Stimulated activated CD4-positive, alpha-beta T cell treated with anti-CD3 and anti-CD28 coated beads, Interleukin-15, amount 100 ng/mL, for 24 hours (primary cell): ENCODE results near the gene ZNF469.

Experiments
- DNase-seq: peaks from one replicate; pipeline ENCODE4 v3.0.0-alpha.2; 2020

ZNF469 gene

DNA sequence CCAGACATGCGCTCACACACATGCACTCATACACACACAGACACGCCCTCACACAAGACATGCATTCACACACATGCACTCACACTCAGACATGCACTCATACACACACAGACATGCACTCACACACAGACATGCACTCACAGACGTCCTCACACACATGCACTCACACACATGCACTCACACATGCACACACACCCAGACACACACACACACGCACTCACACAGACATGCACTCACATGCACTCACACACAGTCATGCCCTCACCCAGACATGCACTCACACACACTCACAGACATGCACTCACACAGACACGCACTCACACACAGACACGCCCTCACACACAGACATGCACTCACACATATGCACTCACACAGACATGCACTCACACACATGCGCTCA, 2.1 kb upstream of the ZNF469 start:
- no peak for DNase-seq

DNA sequence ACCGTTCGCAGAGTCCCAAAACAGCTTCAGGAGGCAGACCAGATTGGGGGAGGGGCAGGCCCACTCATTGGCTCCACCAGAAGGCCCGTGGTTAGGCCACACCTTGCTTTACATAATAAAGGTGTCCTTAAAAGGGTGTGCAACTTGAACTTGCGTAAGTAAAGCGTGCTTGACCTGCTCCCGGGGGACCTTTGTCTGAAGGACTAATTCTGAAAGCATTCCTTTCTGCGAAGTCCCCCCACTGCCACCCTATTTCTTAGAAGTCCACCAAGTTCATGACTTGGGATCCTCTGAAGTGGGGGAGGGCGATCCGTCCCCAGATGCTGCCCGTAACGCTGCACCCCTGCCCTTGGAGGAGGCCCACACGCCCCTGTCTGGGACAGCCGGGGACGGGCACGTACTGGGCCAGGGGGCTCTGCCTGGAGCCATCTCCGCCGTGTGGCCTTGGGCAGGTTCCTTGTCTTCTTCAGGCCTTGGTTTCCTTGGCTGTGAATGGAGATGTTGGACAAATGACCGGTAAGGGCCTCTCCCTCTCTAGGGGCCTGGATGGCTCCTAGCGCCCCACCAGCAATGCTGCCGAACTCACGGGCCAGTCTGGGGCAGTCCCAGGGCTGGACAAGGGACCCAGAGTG, 823 bp upstream of the ZNF469 start:
- DNase-seq = no peak

DNA sequence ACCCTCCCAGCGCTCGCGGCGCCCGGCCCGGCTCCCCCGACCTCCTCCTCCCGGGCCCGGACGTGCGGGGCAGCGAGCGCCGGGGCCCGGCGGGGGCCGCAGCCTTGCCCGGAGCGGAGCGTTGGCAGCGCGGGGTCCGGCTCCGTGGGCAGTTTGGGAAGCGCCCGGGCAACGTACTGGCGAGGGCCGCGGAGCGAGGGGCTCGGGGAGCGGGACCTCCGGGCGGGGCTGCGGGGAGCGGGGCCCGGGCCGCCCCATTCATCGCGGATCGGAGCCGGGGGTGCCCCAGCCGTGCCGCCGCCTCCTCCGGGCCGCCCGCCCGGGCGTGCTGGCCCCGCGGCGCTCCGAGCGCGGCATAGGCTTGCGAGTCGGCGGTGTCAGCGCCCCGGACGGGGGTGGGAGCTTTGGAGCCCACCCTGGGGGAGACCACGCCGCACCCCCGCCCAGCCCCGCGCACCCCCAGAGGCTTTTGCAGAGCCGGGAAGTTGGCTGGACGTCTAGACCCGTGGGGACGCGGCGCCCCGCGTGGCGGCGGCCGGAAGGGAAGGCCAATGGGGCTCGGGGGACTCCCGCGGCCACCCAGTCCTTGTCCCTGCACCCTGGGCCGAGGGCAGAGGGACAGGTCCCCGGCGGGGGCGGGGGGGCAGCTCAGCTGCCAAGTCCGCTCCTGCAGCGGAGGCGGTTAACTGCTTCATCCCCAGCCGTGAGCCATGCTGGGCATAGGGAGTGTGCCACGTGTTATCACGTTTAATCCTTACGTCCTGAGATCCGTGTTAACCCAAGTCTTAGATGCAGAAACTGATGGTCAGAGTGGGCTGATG, 852 bp downstream of the ZNF469 start:
- peak; percentile 30 for DNase-seq

DNA sequence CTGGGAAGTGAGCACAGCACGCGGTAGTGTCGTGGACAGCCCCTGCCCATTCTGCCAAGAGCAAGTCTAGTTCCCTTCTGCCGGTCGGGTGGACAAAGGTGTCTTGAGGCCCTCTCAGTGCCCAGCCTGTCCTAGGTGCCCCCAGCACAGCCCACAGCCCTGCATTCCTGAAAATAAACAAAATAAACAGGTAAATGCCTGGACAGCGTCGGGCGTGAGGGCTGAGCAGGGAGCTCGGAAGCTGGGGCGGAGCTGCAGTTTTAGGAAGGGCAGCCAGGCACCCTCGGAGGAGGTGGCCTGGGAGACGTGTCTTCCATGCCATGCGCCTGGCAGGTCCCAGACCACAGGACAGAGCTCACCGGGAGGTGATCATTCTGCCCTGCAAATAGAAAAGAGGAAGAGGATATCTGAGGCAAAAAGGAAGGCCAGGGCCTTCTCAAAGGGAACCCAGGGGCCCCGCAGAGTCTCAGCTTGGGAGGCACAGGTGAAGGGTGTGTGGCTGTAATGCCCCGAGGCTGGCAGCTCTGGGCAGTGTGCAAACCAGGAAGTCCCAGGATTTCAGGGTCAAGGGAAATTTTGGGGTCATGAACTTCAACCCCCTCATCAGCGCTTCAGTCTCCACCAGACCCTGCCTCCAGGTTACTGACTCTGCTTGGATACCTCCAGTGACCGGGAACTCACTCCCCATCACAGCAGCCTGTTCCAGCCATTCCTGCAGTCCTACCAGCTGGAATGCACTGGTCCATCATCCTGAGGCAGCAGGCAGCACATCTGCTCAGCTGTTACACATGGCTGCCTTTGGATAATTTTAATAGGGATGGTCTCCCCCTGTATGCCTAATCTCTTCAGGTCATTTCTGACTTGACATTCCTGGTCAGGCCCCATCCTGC, 1.7 kb downstream of the ZNF469 start:
- no peak for DNase-seq

DNA sequence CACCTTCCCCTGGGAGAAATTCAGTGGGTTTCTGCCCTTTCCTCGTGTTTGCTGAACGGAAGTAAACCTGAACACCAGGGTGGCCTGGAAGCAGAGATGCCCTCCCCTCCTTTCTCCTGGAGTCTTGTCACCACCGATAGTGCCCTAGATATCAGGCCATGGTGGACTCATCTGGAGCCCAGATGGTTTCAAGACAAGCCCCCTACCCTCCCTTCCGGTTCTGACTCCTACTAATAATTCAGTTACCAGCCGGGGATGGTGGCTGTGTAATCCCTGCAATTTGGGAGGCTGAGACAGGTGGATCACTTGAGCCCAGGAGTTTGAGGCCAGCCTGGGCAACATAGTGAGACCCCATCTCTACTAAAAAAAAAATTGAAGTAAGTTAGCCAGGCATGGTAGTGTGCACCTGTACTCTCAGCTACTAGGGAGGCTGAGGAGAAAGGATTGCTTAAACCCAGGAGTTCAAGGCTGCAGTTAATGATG, 2.4 kb downstream of the ZNF469 start:
- no peak for DNase-seq

DNA sequence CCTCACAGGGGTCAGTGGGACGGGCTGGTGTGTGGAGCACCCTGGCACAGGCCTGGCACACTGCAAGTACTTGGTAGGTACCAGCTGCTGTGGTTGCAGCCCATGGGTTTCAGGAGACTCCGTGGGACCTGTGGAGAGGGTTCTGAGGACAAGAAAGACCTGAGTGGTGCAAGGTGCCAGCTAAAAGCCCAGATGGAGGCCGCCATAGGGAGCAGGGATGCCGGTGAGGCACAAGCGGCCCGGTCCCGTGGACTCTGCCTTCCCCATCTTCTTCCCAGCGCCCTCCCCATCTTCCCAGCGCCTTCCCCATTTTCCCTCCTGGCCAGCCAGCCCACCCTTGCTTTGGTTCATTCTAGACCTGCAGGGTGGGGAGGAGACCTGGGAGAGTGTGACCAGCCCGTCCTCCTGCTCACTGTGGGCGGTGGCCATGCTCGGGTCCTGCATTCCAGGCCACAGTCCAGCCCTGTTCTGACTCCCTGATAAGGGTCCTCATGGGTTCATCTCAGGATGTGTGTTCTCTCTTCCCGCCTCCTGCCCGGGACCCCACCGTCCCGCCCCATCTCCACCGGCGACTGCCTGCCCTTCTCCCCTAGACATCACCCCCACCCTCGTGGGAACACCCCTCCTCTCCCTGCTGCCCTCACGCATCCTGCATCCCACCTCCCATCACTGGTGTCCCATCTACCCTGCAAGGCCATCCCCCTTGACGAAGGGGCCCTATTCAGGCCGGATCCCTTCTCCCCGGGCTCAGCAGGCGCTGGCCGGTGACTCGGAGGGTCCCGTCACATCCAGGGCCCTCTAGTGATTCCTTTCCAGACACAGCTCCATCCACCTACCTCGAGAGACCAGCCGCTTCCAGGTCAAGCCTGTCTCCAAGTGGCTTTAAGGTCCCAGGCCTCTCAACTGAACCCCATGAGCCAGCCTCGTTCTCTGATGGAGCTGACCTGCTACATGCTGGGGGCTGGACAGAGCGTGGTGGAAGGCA, 3.4 kb downstream of the ZNF469 start:
- DNase-seq = no peak

DNA sequence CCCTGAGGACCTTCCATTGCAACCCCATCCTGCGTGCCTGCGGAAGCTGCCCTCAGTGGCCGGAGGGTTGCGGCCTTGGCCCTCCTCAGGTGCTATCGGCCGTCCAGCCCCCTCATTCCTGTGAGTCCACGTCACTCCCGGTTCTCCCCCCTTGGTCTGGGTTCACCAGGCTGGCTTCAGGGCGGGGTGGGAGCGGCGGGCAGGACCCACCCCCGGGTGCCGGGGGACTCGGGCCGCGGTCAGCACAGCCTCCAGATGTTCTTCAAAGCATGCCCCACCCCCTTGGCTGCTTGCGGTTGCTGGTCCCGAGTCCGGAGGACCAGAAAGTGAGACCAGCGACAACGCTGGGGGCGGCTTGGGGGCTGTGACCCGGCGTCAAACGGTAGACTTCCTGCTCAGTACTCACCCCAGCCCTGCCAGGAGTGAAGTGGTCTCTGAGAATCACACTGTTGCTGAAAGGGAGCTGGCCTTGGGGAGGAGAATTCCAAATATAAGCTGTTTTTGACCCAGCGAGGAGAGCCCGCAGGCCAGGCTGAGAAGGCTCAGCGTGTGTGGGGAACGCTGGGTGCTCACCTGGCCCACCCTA, 4.5 kb downstream of the ZNF469 start:
- DNase-seq = no peak

DNA sequence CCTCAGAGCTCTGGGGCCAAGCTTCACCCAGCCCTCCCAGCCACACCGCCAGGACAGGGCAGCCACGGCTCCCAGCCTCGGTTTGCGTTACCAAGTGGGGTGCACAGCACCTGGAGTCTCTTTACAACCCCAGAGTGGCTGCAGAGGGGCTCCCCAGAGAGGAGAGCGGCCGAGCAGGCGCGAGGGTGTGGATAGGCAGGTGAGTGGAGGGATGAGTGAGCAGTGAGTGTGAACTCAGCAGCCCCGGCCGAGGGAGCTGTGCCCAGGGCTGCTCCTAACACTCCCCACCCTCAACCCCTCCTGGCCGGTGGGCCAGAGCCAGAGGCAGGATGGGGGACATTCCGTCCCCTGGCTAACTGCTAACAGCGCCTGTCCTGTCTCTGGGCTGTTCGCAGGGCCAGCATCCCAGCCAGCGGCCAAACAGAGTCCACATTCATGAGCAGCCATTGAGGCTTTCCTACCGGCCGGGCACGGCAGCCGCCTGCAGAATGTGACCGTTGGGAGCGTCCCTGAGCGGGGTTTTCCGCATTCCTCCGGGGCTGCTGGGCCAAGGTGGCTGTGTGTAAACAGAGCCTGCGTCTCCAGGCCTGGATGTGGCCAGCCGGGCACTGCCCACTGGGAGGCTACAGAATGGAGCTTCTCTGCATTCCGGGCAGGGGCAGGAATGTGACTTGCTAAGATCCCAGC, 5.3 kb downstream of the ZNF469 start:
- no peak for DNase-seq

DNA sequence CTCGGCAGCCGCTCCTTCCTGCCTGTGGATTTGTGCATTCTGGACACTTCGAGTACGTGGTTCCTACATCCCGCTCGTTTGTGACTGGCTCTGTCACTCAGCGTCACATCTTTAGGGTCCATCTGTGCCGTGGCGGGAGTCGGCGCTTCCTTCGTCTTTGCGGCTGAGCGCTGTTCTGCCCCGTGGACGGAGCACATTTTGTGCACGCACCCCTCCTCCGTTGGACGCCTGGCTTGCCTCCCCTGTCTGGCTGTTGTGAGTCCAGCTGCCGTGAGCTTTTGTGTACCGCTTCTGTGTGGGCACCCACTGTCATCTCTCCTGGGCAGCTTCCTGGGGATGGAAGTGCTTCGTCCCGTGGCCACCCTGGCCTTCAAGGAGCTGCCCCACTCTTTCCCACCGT, 6.4 kb downstream of the ZNF469 start:
- DNase-seq = no peak

DNA sequence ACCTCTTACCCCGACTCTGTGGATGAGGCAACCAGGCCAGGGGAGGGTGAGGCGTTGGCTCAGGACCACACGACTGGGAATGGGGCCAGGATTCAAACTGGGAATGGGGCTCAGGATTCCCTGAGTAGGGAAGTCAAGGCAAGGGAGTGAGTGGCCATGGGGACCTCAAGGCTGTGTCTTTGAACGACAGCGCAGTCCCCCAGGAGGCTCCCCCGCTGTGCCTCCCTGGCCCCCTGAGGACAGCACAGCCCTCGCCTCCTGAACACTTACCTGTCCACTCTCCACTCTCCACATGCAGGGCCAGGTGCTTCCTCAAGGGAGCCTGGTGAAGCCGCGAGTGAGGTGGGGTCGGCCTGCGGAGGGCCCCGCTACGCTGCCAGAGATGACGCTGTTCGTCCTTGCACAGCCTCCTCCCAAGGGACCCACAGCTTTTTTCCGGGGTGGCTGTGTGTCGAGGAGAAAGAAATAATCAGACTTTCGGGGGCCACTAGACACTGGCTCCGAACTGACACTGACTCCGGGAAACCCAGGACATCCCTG, 6.9 kb downstream of the ZNF469 start:
- no peak for DNase-seq

DNA sequence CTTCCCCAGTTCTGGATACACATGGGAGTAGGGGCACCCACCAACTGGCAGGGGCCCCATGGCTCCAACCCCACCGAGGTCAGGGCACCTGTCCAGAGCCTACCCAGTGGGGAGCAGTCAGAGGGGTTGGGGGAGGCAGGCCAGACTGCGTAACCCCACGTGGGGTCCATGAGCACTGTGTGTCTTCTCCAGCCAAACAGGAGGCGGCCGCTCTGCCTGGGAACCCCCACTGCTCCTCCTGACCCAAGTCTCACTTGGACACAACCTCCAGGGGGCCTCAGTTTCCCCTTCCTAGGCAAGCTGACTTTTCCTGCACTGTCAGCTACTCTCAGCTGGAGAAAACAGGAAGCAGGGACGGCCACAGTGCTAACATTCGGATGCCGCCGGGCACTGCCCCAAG, 7.5 kb downstream of the ZNF469 start:
- DNase-seq = no peak

DNA sequence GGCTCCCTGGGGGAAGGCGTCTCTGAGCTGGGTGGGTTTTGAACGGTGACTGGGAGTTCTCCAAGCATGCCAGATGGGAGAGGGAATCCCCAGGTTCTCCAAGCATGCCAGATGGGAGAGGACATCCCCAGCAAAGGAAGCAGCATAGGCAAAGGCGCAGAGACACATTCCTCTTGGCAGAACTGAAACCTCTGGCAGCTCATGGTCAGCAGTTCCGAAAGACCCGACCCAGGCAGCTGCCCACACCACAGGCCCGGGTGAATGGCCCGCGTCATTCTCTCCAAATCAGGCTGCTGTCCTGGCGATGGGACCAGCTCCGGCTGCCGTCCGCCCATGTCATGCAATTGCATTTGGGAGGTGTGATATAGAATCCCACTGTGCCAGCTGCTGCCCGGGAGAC, 8.0 kb downstream of the ZNF469 start:
- DNase-seq = no peak

DNA sequence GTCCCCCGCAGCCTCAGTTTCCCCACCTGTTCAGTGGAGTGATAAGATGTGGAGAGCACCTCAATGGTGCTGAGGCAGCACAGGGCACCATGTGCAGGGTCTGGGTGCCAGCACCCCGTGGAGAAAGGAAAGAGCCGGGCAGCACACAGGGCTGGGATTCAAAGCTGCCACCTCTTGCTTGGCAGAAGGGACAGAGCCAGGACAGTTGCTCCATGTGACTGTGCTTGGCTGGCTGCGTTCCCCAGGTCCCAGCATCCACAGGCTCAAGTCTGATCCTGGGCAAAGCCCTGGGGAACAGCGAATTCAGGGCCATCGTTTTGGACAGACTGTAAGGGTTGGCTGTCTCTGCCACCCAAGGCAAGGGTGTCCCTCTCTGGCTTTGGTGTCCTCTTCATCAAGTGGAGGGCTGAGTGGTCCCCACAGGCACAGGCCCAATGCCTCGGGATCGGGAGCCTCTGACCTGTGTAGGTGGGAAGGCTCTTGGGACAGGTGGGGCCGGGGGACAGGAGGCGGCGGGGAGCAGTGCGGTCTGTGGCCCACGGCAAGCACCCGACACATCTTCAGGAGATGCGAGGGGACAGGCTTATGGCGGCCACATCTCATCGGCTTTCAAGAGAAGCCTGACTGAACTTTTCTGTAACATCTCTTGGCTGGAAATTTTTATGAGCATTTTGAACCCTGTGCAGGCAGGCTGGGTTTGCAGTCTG, 8.5 kb downstream of the ZNF469 start:
- DNase-seq = no peak

DNA sequence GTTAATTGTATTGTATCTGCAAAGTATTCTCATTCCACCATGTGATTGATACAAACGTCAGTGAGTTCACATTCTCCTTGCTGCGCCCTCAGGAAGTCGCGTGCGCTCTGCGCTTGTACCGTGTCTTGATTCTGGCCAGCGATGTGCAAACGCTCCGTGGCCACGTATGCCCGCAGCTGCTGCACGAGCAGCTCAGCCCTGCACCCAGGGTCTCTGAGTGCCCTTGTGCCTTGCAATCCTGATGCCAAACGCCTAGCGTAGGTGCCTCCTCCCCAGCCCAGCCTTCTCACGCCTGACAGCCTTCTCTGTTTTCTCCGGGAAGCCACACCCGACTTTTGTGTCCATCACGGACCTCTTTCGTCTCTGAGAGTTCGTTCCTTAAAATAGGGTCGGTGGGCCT, 9.4 kb downstream of the ZNF469 start:
- DNase-seq = no peak

DNA sequence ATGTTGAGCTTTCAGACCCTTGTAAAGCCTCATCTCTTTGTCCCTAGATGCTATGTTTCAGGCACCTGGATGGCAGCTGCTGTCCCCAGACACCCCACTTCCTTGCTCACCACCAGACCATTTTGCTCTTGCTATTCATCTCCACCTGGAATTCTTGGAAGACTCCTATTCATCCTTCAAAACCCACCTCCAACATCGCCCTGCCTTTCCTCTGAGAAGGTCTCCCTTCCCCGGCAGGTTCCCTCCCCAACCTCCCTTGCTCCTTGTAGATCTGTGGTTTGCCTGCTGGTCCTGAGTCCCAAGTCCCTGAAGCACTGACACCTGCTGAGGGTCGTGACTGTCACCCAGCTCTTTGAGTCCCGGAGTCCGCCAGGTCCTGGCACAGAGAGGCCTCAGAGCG, 9.9 kb downstream of the ZNF469 start:
- no peak for DNase-seq

DNA sequence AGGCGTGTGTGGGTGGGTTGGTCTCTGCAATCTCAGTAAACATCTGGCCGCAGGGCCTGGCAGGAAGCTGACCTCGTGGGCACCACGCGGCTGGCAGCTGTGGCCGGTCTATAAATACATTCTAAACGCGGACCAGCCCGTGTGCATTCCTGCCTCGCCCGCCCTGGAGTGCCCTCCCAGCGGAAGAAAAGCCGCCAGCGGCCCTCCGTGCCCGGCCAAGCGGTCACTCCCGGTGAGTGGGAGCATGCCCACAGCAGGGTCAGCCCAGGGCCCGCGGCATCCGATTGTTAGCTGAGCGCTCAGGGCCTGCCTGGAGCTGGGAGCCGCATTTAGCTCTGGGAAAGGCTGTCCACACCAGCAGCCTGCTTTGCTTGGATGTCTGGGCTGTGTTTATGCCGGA, 10.3 kb downstream of the ZNF469 start:
- no peak for DNase-seq

DNA sequence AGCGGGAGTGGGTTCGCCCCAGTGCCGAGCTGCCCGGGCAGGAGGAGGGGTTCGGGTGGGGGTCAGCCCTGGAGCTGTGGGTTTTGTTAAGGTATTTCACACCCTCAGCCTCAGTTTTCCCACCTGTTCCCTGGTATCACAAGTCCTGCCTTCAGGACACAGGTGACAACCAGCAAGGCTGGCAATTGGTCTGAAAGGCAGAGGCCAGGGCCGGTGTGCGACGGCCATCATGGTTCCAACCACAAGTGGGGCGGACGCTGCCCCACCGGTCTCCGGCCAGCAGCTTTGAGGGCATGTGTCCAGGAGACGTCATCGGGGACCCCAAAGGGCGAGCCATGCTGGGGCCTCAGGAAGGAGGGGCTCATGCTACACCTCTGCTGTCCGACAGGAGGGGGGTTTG, 10.8 kb downstream of the ZNF469 start:
- no peak for DNase-seq

DNA sequence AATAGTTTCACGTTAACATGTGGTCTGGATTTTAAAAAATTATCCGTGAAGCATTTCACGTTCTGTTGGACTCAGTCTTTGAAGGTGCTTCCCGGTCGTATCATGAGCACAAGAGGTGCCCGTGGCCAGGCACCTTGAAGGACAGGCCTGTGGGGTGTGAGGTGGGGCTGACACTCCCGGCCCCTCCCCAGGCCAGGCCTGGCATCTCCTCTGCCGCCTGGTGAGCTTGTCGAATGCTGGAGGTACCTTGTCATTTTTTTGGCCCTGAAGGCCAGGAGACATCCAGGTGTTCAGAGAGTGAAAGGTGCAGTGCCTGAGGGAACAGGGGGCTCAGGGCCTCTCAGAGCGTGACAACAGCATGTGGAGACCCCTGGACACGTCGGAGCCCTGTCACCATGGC, 11.7 kb downstream of the ZNF469 start:
- no peak for DNase-seq

DNA sequence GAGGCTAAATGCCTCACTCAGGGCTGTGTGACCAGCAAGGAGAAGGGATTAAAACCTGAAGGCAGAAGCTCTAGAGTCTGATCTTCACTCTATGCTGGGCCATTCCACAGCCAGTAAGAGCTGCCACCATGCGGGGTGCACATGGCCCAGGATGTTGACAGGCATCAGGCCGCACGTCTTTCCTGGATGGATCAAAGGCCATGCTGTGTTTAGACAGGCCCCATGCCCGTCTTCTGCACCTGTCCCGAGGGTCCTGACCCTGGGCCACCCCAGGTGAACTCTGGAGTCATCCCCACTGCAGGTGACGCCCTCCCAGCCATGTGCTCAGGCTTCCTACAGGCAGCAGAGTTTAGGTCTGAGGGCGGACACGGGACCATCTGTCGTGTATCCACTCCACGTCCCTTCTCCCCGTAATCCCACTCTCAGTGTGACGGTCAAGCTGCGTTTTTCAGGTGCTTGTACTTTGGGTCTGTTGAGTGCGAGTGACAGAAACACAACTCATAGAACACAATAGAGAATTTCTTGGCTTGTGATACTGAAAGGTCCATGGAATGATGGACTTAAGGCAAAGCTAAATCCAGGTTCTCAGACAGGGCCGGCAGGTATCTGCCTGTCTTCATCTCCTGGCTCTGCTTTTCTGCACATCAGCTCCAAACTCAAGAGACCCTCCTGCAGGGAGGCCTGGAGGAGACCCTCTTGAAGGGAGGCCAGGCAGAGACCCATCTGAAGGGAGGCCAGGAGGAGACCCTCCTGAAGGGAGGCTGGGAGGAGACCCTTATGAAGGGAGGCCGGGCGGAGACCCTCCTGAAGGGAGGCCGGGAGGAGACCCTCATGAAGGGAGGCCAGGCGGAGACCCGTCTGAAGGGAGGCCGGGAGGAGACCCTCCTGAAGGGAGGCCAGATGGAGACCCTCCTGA, 13.2 kb downstream of the ZNF469 start:
- no peak for DNase-seq
